GM10266 (cell line): ENCODE data around the gene PSRC1.

Source experiments
- DNase-seq: peaks from one replicate; pipeline ENCODE4 v3.0.0; 2012; ENCODE audit errors: extremely low spot score
- TF ChIP-seq, protein P1 (sequence below): IDR thresholded peaks from 2 replicates; pipeline ENCODE4 v1.5.1; 2012; ENCODE audit warnings: mild to moderate bottlenecking, low read depth; ENCODE audit not compliant: control insufficient read depth, insufficient read depth; ENCODE audit errors: missing control alignments

PSRC1 gene

GRCh38 chr1:109265741-109266330 is 17.1 kb downstream of the PSRC1 start:
- TF ChIP-seq, protein P1, sequence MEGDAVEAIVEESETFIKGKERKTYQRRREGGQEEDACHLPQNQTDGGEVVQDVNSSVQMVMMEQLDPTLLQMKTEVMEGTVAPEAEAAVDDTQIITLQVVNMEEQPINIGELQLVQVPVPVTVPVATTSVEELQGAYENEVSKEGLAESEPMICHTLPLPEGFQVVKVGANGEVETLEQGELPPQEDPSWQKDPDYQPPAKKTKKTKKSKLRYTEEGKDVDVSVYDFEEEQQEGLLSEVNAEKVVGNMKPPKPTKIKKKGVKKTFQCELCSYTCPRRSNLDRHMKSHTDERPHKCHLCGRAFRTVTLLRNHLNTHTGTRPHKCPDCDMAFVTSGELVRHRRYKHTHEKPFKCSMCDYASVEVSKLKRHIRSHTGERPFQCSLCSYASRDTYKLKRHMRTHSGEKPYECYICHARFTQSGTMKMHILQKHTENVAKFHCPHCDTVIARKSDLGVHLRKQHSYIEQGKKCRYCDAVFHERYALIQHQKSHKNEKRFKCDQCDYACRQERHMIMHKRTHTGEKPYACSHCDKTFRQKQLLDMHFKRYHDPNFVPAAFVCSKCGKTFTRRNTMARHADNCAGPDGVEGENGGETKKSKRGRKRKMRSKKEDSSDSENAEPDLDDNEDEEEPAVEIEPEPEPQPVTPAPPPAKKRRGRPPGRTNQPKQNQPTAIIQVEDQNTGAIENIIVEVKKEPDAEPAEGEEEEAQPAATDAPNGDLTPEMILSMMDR, result no peak

GRCh38 chr1:109265016-109265415 is 17.9 kb downstream of the PSRC1 start:
- no peak for DNase-seq
- TF ChIP-seq, protein P1, result no peak

More at GRCh38 chr1:109265741-109266330, 17.1 kb downstream of the PSRC1 start:
- no peak for DNase-seq

GRCh38 chr1:109264379-109264755 is 18.6 kb downstream of the PSRC1 start:
- TF ChIP-seq, protein P1, result no peak
- DNase-seq, result no peak

- TF ChIP-seq, protein P1, result peak; percentile 96
- DNase-seq, result peak; percentile 92
Observed at GRCh38 chr1:109263597-109264378, 19.2 kb downstream of the PSRC1 start.

DNA sequence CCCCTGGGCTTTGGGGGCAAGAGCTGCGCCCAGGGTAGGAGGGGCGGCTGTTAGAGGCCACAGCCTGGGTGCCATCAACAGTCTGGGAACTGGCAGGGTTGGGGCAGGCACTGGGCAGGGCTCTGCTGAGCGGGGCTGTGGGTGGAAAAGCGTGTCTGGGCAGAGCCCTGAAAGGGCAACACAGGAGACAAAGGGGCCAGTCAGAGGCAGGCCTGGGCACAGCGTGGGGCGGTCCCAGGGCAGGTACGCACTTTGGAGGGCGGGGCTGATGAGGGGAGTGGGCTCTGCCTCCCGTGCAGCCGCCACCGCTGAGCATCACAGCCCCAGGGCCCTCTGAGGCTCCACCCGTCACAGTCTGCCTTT is 19.7 kb downstream of the PSRC1 start:
- DNase-seq, result no peak
- TF ChIP-seq, protein P1, result peak; percentile 17

GRCh38 chr1:109262231-109263055 is 20.5 kb downstream of the PSRC1 start:
- TF ChIP-seq, protein P1, result no peak
- no peak for DNase-seq
